ENCODE results near the gene GBP1. TPM values are rescaled to one million over a fixed set of nuclear protein-coding genes. Genes with fewer than 3 reads are reported as not detected.
"Not testable (repeated sequence)": the region's sequence is repeated elsewhere in the genome, so short reads cannot be mapped to it uniquely, and the experiment has no call there.

Gene GBP1
- polyA plus RNA-seq, 1 experiment = 55.3 TPM

DNA sequence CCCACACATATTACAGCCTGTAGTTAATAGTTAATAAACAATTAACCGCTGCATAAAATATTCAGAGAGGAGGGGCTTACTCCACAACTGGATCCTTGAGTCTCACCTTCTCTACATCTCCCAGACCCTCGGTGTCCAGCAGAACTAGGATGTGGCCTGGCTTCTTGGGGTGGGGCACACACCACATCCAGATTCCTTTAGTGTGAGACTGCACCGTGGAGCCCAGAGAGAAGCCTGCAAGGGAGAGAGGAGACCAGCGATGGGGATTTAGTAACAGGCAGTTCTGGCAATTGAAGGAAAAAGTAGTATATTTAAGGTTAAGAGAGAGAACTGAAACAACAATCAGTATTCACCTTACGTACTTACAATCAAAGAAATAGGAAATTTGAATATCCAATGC lies 4.9 kb downstream of the GBP1 start:
- TF ChIP-seq CTCF (IDR thresholded peaks at IDR 0.05; ENCODE audit: insufficient read depth, low read depth, low read length) = no peak
- no peak for DNase-seq (ENCODE audit: low read depth)
- Histone ChIP-seq H3K27me3 (ENCODE audit: control insufficient read depth, insufficient read depth, low read length) (no peaks in the 10 kb centered on the region), H3K36me3 (ENCODE audit: control insufficient read depth, insufficient read depth, low read length) (peaks cover 8% of the 10 kb centered on the region), H3K4me3 (ENCODE audit: low read depth, low read length) (no peak overlapping the region)
- CTCF ChIA-PET = no interaction called here
- POLR2A ChIA-PET = no interaction called here

DNA sequence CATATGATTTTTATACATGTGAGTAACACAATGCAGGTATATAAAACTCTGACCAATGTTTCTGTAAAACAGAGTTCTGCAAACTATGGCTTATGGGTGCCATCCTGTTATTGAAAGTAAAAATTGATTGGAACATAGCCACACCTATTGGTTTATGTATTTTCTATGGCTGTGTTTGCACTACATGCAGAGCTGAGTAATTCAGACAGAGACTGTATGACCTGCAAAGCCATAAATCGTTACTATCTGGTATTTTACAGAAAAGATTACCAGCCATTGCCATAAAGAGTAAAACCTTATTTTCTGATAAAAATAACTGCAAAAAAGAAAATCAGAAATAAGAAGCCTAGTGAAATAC lies 13.1 kb downstream of the GBP1 start:
- H3K36me3 ChIP-seq (ENCODE audit: control insufficient read depth, insufficient read depth, low read length) = peaks cover 12% of the 10 kb centered on the region
- no peak for TF ChIP-seq CTCF (IDR thresholded peaks at IDR 0.05; ENCODE audit: insufficient read depth, low read depth, low read length)
- CTCF ChIA-PET = interaction anchor here (1.2 kb wide), 1 partner anchor 79 kb away, joined by 4 read pairs; no protein-coding TSS in a partner anchor
- POLR2A ChIA-PET = no interaction called here
- no peak for DNase-seq (ENCODE audit: low read depth)
- no peaks in the 10 kb centered on the region for H3K27me3 ChIP-seq (ENCODE audit: control insufficient read depth, insufficient read depth, low read length)
- H3K4me3 ChIP-seq (ENCODE audit: low read depth, low read length) = no peak overlapping the region

DNA sequence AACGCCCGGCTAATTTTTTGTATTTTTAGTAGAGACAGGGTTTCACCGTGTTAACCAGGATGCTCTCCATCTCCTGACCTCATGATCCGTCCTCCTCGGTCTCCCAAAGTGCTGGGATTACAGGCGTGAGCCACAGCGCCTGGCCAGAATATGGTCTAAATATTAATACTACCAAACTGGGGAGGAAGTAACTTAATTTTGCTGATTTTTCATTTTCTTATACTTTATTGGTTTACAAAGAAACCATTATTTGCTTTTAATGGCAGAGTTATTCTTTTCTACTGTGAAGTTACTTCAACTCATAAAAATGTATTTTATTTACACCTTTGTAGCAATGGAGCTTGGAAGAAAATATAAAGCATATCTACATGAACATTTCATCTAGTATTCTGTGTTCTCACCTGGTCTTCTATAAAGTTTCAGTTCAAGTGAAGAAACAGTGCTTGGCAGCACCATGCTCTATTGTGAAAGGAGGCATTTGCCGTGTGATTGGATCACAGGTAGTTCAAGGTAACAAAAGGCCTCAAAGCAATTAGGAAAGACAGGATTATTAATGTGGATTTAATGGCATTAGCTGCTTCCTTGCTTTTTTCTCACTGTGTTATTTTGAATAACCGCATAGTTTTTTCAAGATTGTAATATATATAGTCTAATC lies 13.6 kb downstream of the GBP1 start:
- CTCF ChIA-PET = no interaction called here
- POLR2A ChIA-PET = no interaction called here
- H3K4me3 ChIP-seq (ENCODE audit: low read depth, low read length) = no peak overlapping the region
- H3K27me3 ChIP-seq (ENCODE audit: control insufficient read depth, insufficient read depth, low read length) = no peaks in the 10 kb centered on the region
- H3K36me3 ChIP-seq (ENCODE audit: control insufficient read depth, insufficient read depth, low read length) = peaks cover 10% of the 10 kb centered on the region
- DNase-seq (ENCODE audit: low read depth) = no peak
- TF ChIP-seq CTCF (IDR thresholded peaks at IDR 0.05; ENCODE audit: insufficient read depth, low read depth, low read length) = no peak

DNA sequence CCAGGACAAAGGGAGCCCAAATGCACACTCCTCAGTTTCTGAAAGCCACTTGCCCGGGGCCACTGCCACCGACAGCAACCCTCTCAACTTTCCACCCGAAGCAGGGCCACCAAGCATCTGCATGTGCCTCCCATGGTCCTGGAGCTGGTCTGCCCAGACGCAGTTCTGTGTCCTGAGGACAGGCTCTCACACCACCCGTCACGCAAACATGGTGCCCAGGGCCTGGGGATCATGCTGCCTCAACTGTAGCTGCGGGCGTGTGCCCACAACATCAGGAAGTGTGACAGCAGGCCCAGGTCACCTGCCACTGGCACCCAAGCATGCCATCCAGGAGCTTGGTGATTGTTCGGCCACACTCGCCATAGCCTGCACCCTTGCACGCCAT lies 14.4 kb downstream of the GBP1 start:
- POLR2A ChIA-PET = interaction anchor here (0.7 kb wide), 1 partner anchor 139 kb away, joined by 5 read pairs; no protein-coding TSS in a partner anchor

DNA sequence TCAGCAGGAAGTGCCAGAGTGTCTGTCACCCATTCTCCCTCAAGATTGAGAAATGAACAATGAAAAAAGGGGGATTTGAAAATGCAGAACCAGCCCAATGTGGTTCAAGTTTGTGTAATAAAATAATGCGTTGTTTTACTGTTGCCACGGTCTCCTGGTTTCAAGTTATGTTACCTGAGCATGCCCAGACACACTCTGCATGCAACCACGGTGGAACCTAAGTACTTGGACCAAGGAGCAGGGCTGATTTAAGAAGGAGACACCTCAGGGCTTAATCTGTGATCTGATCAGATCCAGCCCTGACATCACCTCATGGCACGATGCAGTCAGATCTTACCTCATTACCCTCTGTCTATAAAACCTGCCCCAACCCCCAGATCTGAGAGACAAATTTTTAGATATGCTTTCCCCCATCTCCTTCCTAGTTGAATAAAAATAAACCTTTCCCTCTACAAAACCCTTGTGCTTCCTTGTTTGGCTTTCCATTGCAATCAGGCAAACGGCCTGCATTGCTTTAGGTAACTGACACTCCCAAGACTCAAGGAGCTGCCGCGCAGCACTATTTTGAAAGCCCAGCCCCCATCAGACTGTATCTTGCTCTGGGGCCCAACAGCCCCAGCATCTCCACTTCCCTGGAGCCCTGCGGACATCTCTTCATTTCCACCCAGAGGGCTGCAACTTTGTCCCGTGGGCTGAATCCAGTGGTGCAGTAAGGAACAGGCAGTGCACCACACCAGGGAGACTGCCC lies 14.9 kb downstream of the GBP1 start:
- CTCF ChIA-PET; H3K4me3 ChIP-seq (ENCODE audit: low read depth, low read length); H3K36me3 ChIP-seq (ENCODE audit: control insufficient read depth, insufficient read depth, low read length); DNase-seq (ENCODE audit: low read depth); H3K27me3 ChIP-seq (ENCODE audit: control insufficient read depth, insufficient read depth, low read length): not testable (repeated sequence)
- POLR2A ChIA-PET = interaction anchor here (0.7 kb wide), 1 partner anchor 138 kb away, joined by 5 read pairs; no protein-coding TSS in a partner anchor

More for the DNA sequence above, 14.4 kb downstream of the GBP1 start:
- peaks cover 9% of the 10 kb centered on the region for H3K36me3 ChIP-seq (ENCODE audit: control insufficient read depth, insufficient read depth, low read length)
- CTCF ChIA-PET = interaction anchor here (0.6 kb wide), 1 partner anchor 72 kb away, joined by 3 read pairs; no protein-coding TSS in a partner anchor
- DNase-seq (ENCODE audit: low read depth) = no peak
- TF ChIP-seq CTCF (IDR thresholded peaks at IDR 0.05; ENCODE audit: insufficient read depth, low read depth, low read length) = no peak
- H3K27me3 ChIP-seq (ENCODE audit: control insufficient read depth, insufficient read depth, low read length) = no peaks in the 10 kb centered on the region
- H3K4me3 ChIP-seq (ENCODE audit: low read depth, low read length) = no peak overlapping the region

- H3K4me3 ChIP-seq (ENCODE audit: low read depth, low read length); POLR2A ChIA-PET; H3K36me3 ChIP-seq (ENCODE audit: control insufficient read depth, insufficient read depth, low read length); DNase-seq (ENCODE audit: low read depth); H3K27me3 ChIP-seq (ENCODE audit: control insufficient read depth, insufficient read depth, low read length): not testable (repeated sequence)
- CTCF ChIA-PET = interaction anchor here (1.4 kb wide), 1 partner anchor 13 kb away, joined by 5 read pairs; no protein-coding TSS in a partner anchor
Measured at GRCh38 chr1:89049187-89049586, 15.8 kb downstream of the GBP1 start.

All from BJ (cell line).